HepG2 (cell line): ENCODE results near the gene HSPA1L. TPM values are rescaled to one million over a fixed set of nuclear protein-coding genes. Genes with fewer than 3 reads are reported as not detected.

Experiments used
- FUBP1 ChIP-seq: sonication (generic); formaldehyde crosslinking; IDR thresholded peaks from 2 replicates; pipeline ENCODE4 v1.5.1; 2020; ENCODE audit warnings: missing genetic modification reagents, mild to moderate bottlenecking, borderline replicate concordance
- HHEX ChIP-seq: IDR thresholded peaks from 2 replicates; pipeline ENCODE4 v1.6.1; 2016; ENCODE audit warnings: control low read depth
- IKZF4 ChIP-seq: sonication (generic); formaldehyde crosslinking; IDR thresholded peaks from 2 replicates; pipeline ENCODE4 v1.5.1; 2020; ENCODE audit warnings: borderline replicate concordance, mild to moderate bottlenecking, low read depth, missing genetic modification reagents; ENCODE audit errors: not compliant biosample characterization
- KAT7 ChIP-seq: IDR thresholded peaks from 2 replicates; pipeline ENCODE4 v1.6.1; 2018; ENCODE audit warnings: borderline replicate concordance, missing compliant biosample characterization
- KLF13 ChIP-seq: sonication (generic); formaldehyde crosslinking; IDR thresholded peaks from 2 replicates; pipeline ENCODE4 v1.4.0; 2020; ENCODE audit warnings: mild to moderate bottlenecking, missing genetic modification reagents
- POLR2AphosphoS2 ChIP-seq: IDR thresholded peaks from 2 replicates; pipeline ENCODE4 v1.6.1; 2011; ENCODE audit warnings: low read depth, low read length, improper control_type of control experiment
- RBFOX2 ChIP-seq: fragments of 200-400 bp; formaldehyde crosslinking; IDR thresholded peaks from 2 replicates; pipeline ENCODE4 v1.6.1; 2017; ENCODE audit warnings: low read depth, mild to moderate bottlenecking, low read length
- SAP130 ChIP-seq: IDR thresholded peaks from 2 replicates; pipeline ENCODE4 v1.6.1; 2016; ENCODE audit warnings: low read depth
- TBX3 ChIP-seq: fragments of 450-650 bp; IDR thresholded peaks from 2 replicates; pipeline ENCODE4 v1.6.1; 2017; ENCODE audit warnings: antibody characterized with exemption, mild to moderate bottlenecking, inconsistent platforms, borderline replicate concordance
- TEAD3 ChIP-seq: optimal IDR thresholded peaks from 2 replicates; pipeline ENCODE3; 2016; ENCODE audit warnings: borderline replicate concordance
- ZNF367 ChIP-seq: sonication (generic); formaldehyde crosslinking; IDR thresholded peaks from 2 replicates; pipeline ENCODE4 v1.4.0; 2020; ENCODE audit warnings: missing genetic modification reagents, borderline replicate concordance
- ZNF672 ChIP-seq: sonication (generic); formaldehyde crosslinking; IDR thresholded peaks from 2 replicates; pipeline ENCODE4 v1.8.1; 2022; ENCODE audit warnings: missing genetic modification reagents
- polyA plus RNA-seq, 8 experiments: library from polyadenylated mRNA; depleted of rRNA in 3 of 8; stranded (reverse) in 7 of 8; unstranded in 1 of 8; fragments of >200 nt; fragmentation: Illumina TruSeq in 4 of 8; extraction: Trizol in 4 of 8; gene quantifications; 2 replicates each; pipeline versions ENCODE4 v1.2.1 to v1.2.3, GENCODE V29; 2011 to 2016; ENCODE audit warnings: low read depth in 4 of 8, missing spikeins in 1 of 8, mixed read lengths in 1 of 8; ENCODE audit not compliant: insufficient read depth in 1 of 8
- total RNA-seq, 5 experiments: library from RNA; depleted of rRNA; stranded (reverse); fragments of >200 nt; fragmentation: Illumina TruSeq; extraction: Trizol; gene quantifications; 2 replicates each; pipeline ENCODE4 v1.2.3, GENCODE V29; 2016; ENCODE audit warnings: low read depth in 1 of 5
- TF ChIP-seq, protein P1 (sequence below): sonication (generic); formaldehyde crosslinking; IDR thresholded peaks from 2 replicates; pipeline ENCODE4 v1.5.1; 2020; ENCODE audit warnings: mild to moderate bottlenecking, missing genetic modification reagents, moderate library complexity
- TF ChIP-seq, protein P2 (sequence below): sonication (generic); formaldehyde crosslinking; IDR thresholded peaks from 2 replicates; pipeline ENCODE4 v1.4.0; 2020; ENCODE audit warnings: missing genetic modification reagents
- TF ChIP-seq, protein P3 (sequence below): sonication (generic); formaldehyde crosslinking; IDR thresholded peaks from 2 replicates; pipeline ENCODE4 v1.5.0; 2020; ENCODE audit warnings: missing genetic modification reagents, mild to moderate bottlenecking, borderline replicate concordance
- TF ChIP-seq, protein P4 (sequence below): sonication (generic); formaldehyde crosslinking; IDR thresholded peaks from 2 replicates; pipeline ENCODE4 v1.4.0; 2020; ENCODE audit warnings: missing genetic modification reagents, mild to moderate bottlenecking, borderline replicate concordance

The HSPA1L gene
- total and polyA plus RNA-seq, 2 of the 13 experiments (the other 11 are each of a cell fraction or from before 2014, with no cell fraction given): 0.55 to 1.0 TPM

DNA sequence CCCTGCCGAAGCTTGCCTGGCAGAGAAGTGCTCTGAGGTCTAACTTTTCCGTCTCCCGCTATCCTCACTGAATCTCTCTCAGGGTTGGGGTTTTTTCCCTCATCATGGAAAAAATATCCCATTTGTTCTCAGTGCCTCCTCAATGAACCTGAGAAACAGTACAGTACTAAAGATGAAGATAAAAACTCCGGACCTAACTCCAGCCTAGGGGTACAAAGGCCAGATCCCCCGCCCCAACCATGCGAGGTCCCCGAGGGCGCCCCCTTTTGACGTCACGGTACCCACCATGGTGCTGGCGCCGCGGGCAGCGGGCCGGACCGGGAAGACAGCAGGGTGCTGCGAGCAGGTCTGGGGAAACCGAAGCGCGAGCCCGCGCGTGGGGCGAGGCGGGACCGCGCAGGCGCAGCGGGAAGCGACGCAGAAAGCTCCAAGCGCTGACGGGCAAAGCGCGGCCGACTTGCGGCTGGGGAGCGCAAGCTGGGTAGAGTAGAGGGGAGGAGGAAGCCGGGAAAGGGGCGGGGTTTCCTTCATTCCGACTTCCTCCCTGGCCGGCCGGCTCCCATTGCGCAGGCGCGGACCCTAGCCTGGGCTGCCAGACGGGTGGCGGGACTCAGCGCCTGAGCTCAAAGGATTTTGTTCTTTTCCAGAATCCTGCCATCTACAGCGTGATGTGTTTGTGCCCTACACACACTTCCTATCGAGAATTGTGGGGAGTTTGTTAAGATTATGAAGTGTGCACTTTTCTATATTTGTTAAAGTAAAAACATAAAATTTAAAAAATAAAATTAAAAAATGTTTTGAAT lies 8.4 kb downstream of the HSPA1L start, which contains the start of gene LSM2 (continued):
- TF ChIP-seq, protein P1, sequence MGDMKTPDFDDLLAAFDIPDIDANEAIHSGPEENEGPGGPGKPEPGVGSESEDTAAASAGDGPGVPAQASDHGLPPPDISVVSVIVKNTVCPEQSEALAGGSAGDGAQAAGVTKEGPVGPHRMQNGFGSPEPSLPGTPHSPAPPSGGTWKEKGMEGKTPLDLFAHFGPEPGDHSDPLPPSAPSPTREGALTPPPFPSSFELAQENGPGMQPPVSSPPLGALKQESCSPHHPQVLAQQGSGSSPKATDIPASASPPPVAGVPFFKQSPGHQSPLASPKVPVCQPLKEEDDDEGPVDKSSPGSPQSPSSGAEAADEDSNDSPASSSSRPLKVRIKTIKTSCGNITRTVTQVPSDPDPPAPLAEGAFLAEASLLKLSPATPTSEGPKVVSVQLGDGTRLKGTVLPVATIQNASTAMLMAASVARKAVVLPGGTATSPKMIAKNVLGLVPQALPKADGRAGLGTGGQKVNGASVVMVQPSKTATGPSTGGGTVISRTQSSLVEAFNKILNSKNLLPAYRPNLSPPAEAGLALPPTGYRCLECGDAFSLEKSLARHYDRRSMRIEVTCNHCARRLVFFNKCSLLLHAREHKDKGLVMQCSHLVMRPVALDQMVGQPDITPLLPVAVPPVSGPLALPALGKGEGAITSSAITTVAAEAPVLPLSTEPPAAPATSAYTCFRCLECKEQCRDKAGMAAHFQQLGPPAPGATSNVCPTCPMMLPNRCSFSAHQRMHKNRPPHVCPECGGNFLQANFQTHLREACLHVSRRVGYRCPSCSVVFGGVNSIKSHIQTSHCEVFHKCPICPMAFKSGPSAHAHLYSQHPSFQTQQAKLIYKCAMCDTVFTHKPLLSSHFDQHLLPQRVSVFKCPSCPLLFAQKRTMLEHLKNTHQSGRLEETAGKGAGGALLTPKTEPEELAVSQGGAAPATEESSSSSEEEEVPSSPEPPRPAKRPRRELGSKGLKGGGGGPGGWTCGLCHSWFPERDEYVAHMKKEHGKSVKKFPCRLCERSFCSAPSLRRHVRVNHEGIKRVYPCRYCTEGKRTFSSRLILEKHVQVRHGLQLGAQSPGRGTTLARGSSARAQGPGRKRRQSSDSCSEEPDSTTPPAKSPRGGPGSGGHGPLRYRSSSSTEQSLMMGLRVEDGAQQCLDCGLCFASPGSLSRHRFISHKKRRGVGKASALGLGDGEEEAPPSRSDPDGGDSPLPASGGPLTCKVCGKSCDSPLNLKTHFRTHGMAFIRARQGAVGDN (CRISPR knock-in tag): peak; percentile 98
- TF ChIP-seq FUBP1 (CRISPR knock-in tag): peak; percentile 67; the same call in 1 of the 2 replicates
- TF ChIP-seq KAT7 (CRISPR knock-in tag): peak; percentile 95; the same call in 1 of the 2 replicates
- TF ChIP-seq KLF13 (CRISPR knock-in tag): no peak
- TF ChIP-seq, protein P2, sequence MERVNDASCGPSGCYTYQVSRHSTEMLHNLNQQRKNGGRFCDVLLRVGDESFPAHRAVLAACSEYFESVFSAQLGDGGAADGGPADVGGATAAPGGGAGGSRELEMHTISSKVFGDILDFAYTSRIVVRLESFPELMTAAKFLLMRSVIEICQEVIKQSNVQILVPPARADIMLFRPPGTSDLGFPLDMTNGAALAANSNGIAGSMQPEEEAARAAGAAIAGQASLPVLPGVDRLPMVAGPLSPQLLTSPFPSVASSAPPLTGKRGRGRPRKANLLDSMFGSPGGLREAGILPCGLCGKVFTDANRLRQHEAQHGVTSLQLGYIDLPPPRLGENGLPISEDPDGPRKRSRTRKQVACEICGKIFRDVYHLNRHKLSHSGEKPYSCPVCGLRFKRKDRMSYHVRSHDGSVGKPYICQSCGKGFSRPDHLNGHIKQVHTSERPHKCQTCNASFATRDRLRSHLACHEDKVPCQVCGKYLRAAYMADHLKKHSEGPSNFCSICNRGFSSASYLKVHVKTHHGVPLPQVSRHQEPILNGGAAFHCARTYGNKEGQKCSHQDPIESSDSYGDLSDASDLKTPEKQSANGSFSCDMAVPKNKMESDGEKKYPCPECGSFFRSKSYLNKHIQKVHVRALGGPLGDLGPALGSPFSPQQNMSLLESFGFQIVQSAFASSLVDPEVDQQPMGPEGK (CRISPR knock-in tag): peak; percentile 92
- peak; percentile 81 for TF ChIP-seq TEAD3 (CRISPR knock-in tag)
- TF ChIP-seq, protein P3, sequence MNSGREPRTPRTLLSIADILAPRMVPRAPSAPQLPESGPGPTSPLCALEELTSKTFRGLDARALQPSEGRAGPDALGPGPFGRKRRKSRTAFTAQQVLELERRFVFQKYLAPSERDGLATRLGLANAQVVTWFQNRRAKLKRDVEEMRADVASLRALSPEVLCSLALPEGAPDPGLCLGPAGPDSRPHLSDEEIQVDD (CRISPR knock-in tag): peak; percentile 94; the same call in 1 of the 2 replicates
- TF ChIP-seq POLR2AphosphoS2: no peak
- no peak for TF ChIP-seq ZNF672
- TF ChIP-seq, protein P4, sequence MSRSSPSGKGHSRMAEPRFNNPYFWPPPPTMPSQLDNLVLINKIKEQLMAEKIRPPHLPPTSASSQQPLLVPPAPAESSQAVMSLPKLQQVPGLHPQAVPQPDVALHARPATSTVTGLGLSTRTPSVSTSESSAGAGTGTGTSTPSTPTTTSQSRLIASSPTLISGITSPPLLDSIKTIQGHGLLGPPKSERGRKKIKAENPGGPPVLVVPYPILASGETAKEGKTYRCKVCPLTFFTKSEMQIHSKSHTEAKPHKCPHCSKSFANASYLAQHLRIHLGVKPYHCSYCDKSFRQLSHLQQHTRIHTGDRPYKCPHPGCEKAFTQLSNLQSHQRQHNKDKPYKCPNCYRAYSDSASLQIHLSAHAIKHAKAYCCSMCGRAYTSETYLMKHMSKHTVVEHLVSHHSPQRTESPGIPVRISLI (CRISPR knock-in tag): peak; percentile 70; the same call in 1 of the 2 replicates
- peak; percentile 98 for TF ChIP-seq SAP130 (CRISPR knock-in tag)
- TF ChIP-seq RBFOX2: peak; percentile 97
- no peak for TF ChIP-seq HHEX (CRISPR knock-in tag)
- no peak for TF ChIP-seq TBX3
- peak; percentile 63; the same call in 1 of the 2 replicates for TF ChIP-seq ZNF367
- peak; percentile 97 for TF ChIP-seq IKZF4 (CRISPR knock-in tag)
